Measurements from ENCODE around the gene DYNC2I2.

DNA sequence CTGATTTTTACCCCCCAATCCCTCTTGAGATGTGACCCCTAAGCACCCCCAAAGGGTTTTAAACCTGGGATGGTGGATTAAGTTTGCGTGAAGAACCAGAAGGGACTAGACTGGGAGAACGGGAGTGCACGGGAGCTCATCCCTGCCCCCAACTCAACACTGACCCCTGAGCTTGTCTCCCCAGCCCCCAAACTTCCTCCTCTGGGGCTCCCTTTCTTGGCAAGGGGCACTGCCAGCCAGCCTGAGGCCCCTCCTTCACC is 27.3 kb upstream of the DYNC2I2 start:
- TF ChIP-seq, protein P1, sequence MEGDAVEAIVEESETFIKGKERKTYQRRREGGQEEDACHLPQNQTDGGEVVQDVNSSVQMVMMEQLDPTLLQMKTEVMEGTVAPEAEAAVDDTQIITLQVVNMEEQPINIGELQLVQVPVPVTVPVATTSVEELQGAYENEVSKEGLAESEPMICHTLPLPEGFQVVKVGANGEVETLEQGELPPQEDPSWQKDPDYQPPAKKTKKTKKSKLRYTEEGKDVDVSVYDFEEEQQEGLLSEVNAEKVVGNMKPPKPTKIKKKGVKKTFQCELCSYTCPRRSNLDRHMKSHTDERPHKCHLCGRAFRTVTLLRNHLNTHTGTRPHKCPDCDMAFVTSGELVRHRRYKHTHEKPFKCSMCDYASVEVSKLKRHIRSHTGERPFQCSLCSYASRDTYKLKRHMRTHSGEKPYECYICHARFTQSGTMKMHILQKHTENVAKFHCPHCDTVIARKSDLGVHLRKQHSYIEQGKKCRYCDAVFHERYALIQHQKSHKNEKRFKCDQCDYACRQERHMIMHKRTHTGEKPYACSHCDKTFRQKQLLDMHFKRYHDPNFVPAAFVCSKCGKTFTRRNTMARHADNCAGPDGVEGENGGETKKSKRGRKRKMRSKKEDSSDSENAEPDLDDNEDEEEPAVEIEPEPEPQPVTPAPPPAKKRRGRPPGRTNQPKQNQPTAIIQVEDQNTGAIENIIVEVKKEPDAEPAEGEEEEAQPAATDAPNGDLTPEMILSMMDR (IDR thresholded peaks at IDR 0.05), result no peak
- no peak for TF ChIP-seq POLR2A (IDR thresholded peaks at IDR 0.05)

Measured in uterus (tissue), 2 donors.